Ovary (tissue), 3 donors: ENCODE measurements around the gene KCNAB2.

ENCODE experiments used
- EP300 ChIP-seq: sonication (generic); formaldehyde crosslinking; IDR thresholded peaks from one replicate; pipeline ENCODE4 v1.6.1; 2017; ENCODE audit warnings: antibody characterized with exemption
- POLR2A ChIP-seq: fragments of 450-650 bp; IDR thresholded peaks from one replicate; pipeline ENCODE4 v1.6.1; 2017; ENCODE audit warnings: antibody characterized with exemption, mild to moderate bottlenecking, moderate library complexity
- TF ChIP-seq, protein P1 (sequence below), 3 donors: fragments of 450-650 bp in 2 of 3; fragments of 200-600 bp in 1 of 3; IDR thresholded peaks; one replicate each; pipeline versions ENCODE4 v1.5.1 to v1.8.0; 2016 to 2022; ENCODE audit warnings: antibody characterized with exemption in 3 of 3, mild to moderate bottlenecking in 1 of 3
- donor health status: DM: no; HTN: no; CAD: no.

DNA sequence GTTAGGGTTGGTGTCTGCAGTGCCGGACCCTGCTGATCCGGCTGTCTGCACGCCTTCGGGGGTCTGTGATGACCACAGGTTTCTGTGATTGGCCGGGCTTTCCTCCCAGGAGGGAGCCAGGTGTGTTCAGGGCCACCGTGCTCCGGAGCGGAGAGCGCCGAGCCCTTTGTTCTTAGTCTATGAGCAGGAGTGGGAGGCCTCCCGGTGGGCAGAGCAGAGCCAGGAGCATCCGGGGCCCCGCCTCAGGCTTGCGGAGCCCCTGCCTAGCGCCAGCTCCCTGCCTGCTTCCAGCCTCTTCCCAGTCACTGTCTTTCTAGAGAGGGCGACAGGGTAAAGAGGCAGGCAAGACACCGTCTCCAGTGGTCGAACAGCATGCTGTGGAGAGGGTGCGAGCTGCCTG, 31.8 kb downstream of the KCNAB2 start:
- TF ChIP-seq, protein P1, sequence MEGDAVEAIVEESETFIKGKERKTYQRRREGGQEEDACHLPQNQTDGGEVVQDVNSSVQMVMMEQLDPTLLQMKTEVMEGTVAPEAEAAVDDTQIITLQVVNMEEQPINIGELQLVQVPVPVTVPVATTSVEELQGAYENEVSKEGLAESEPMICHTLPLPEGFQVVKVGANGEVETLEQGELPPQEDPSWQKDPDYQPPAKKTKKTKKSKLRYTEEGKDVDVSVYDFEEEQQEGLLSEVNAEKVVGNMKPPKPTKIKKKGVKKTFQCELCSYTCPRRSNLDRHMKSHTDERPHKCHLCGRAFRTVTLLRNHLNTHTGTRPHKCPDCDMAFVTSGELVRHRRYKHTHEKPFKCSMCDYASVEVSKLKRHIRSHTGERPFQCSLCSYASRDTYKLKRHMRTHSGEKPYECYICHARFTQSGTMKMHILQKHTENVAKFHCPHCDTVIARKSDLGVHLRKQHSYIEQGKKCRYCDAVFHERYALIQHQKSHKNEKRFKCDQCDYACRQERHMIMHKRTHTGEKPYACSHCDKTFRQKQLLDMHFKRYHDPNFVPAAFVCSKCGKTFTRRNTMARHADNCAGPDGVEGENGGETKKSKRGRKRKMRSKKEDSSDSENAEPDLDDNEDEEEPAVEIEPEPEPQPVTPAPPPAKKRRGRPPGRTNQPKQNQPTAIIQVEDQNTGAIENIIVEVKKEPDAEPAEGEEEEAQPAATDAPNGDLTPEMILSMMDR (IDR thresholded peaks at IDR 0.05), result no peak
- no peak for TF ChIP-seq POLR2A
- no peak for TF ChIP-seq EP300
